Measurements from ENCODE around the gene MCC.

The MCC gene

GRCh38 chr5:113194125-113194524, 294.1 kb downstream of the MCC start:
- DNase-seq = no peak

- no peak for DNase-seq
Observed at GRCh38 chr5:113193311-113193978, 294.8 kb downstream of the MCC start.

GRCh38 chr5:113192541-113192940, 295.7 kb downstream of the MCC start:
- DNase-seq = no peak

GRCh38 chr5:113190347-113190746, 297.9 kb downstream of the MCC start:
- no peak for DNase-seq

GRCh38 chr5:113189291-113189690, 299.0 kb downstream of the MCC start:
- DNase-seq = no peak

GRCh38 chr5:113188436-113188835, 299.8 kb downstream of the MCC start:
- DNase-seq = no peak

- DNase-seq = no peak
Observed at GRCh38 chr5:113187906-113188305, 300.3 kb downstream of the MCC start.

GRCh38 chr5:113186061-113186460, 302.2 kb downstream of the MCC start:
- DNase-seq = no peak

GRCh38 chr5:113183694-113184093, 304.6 kb downstream of the MCC start:
- peak; percentile 30 for DNase-seq

- no peak for DNase-seq
Observed at GRCh38 chr5:113182658-113183344, 305.5 kb downstream of the MCC start.

- no peak for DNase-seq
Observed at GRCh38 chr5:113181853-113182490, 306.3 kb downstream of the MCC start.

- DNase-seq = no peak
Observed at GRCh38 chr5:113181409-113181808, 306.8 kb downstream of the MCC start.

- DNase-seq = peak; percentile 33
Observed at GRCh38 chr5:113179156-113179555, 309.1 kb downstream of the MCC start.

GRCh38 chr5:113178073-113178779, 310.0 kb downstream of the MCC start:
- peak; percentile 49 for DNase-seq

GRCh38 chr5:113177225-113177624, 311.0 kb downstream of the MCC start:
- DNase-seq = no peak

- no peak for DNase-seq
Observed at GRCh38 chr5:113176734-113177133, 311.5 kb downstream of the MCC start.

- no peak for DNase-seq
Observed at GRCh38 chr5:113176196-113176595, 312.1 kb downstream of the MCC start.

GRCh38 chr5:113172231-113172826, 315.9 kb downstream of the MCC start:
- no peak for DNase-seq

GRCh38 chr5:113171520-113171919, 316.7 kb downstream of the MCC start:
- DNase-seq = no peak

- DNase-seq = peak; percentile 44
Observed at GRCh38 chr5:113170707-113171106, 317.5 kb downstream of the MCC start.

- DNase-seq = no peak
Observed at GRCh38 chr5:113169720-113170119, 318.5 kb downstream of the MCC start.

- DNase-seq = no peak
Observed at GRCh38 chr5:113167985-113168384, 320.3 kb downstream of the MCC start.

GRCh38 chr5:113166852-113167366, 321.3 kb downstream of the MCC start:
- DNase-seq = no peak
